Activated CD8-positive, alpha-beta memory T cell treated with anti-CD3 and anti-CD28 coated beads for 24 hours (primary cell): ENCODE measurements around the gene ITFG1.
"Not testable (repeated sequence)": the region's sequence is repeated elsewhere in the genome, so short reads cannot be mapped to it uniquely, and the experiment has no call there.

Source experiments
- DNase-seq: peaks from one replicate; pipeline ENCODE4 v3.0.0-alpha.2; 2020

Gene ITFG1

GRCh38 chr16:47408491-47408890 lies 52.4 kb downstream of the ITFG1 start:
- DNase-seq, result no peak

DNA sequence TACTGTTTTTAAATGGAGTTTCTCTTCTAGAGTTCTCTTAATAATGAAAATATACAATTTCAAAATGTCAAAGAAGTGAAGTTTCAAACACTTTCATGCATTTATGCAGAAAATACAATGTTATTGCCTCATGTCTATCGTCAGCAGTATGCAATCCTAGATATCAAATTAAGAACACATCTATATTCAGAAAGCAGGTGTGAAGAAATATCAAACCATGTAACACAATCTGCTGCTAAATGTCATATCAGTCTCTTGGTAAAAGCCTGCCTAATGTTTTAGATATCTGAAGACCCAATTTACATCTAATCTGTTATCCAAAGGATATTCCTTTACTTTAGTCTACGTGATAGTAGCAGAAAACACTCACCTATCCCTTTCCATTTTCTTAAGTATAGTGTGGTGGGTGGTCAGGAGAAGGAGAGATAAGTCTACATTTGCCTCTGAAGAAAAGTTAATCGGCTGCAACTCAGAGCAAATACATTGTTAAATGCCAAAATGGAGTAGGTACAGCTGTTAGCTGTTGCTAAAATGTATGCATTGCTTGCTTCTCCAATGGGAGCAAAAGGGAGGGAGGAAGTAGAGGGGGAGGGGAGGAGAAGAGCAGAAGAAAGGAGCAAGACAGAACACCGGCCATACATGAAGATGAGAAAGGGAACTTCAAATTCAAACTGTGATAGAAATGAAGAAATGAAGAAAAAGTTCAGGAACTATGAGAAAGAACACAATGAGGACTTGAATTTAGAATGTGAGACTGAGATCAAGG lies 64.9 kb downstream of the ITFG1 start:
- DNase-seq, result no peak

GRCh38 chr16:47392081-47392480 lies 68.8 kb downstream of the ITFG1 start:
- no peak for DNase-seq

DNA sequence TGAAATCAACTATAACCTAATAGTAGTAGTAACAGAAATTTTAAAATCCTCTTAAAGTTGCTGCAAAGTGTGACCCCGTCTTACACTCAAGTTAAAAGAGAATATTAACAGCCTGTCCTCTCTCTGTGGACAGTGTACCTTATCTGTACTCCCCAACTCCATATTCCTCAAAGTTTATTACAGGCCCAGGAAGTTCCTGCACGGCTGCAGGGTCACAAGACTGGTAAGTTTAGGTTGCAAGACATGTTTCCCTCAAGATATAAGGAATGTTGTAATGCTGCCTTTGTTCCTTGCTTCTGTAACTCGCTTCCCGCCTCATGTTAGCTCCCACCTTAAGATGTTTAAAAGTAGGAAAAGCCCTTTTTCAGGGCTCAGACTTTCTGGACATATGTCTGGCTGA lies 72.2 kb downstream of the ITFG1 start:
- no peak for DNase-seq

- no peak for DNase-seq
Observed at GRCh38 chr16:47387026-47387734, 73.7 kb downstream of the ITFG1 start.

DNA sequence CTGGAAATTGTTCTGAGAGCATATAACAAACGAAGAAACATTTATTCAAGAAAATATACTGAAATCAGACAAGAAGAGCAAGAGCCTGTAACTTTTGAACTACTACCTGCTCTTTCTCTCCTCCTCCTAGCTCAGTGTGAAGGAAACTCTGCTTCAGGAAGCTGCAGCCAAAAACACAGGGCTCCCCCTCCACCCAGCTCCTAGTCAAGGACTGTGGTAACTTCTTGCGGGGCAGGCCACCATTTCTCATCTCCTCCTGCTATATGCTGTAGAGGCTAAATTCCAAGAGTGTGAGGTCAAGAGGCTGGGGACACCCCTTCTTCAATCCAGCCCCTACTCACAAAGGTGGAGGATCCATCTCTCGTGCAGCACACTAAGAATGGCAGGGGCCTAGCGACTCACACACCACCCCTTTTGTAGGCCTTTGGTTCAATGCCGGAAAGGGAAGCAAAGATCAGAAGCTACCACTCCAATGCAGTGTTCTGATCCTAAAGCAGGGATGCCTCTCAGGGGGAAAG lies 74.6 kb downstream of the ITFG1 start:
- no peak for DNase-seq

GRCh38 chr16:47382362-47382761 lies 78.5 kb downstream of the ITFG1 start:
- DNase-seq, result no peak

DNA sequence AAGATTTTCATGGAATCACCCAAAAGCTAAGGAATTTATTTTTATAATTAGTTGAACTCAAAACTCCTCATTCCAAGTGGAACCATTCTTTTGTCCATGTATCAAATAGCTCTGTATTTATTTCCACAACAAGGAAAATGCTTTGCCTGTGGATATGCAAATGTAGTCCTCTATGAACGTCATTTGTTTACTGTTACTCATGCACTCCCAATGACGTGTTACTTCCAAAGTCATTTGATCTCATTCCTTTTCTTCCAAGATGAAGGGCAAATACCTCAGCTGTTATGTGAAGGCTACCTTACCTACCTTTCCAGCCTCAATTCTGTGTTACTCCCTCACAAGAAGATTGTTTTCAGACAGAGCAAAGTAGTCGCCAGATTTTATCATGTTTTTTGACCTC lies 83.7 kb downstream of the ITFG1 start:
- DNase-seq, result no peak

GRCh38 chr16:47375423-47375822 lies 85.4 kb downstream of the ITFG1 start:
- no peak for DNase-seq

DNA sequence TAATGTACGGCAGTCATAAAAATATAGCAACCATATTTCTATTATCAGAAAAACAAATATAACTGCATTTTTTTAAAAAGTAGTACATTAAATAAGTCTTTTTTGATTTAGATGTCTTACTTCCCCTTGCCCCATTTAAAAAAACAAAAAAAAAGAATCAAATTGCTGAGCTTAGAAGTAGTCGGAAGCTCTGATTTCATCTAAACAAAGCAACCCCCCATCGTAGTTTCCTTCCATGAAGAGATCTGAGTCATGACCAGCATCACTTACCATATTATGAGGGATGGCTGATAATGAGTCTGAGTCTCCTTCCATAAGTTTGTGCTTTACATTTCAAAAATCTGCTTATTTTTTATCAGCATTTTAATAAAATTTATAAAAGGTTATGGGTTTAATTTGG lies 86.2 kb downstream of the ITFG1 start:
- no peak for DNase-seq

DNA sequence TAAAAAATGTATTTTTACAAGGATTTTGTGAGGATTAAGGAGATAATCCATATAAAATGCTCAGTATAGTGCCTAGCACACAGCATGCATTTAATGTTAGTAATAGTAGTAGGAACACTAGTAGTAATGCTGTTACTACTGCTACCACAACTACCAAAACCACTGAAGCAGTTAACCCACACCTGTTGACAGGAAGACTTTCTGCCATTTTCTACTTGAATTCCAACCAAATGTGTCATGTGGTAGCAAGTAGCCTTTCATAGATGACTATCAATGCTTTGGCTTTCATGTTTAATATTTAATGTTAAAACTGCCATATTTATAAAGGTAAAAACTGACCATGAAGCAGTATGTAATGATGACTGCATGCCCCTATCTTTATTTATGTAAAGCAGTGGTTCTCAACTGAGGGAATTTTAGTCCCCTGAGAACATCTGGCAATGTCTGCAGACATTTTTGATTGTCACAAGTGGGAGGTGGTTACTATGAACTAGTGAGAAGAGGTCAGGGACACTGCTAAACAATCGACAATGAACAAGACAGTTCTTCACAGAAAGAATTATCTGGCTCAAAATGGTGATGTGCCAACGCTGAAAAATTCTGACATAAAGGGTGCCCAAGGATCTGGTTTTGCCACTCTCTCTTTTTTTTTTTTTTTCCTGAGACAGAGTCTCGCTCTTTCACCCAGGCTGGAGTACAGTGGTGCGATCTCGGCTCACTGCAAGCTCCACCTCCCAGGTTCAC lies 89.4 kb downstream of the ITFG1 start:
- DNase-seq, result no peak

- no peak for DNase-seq
Observed at GRCh38 chr16:47370536-47370935, 90.3 kb downstream of the ITFG1 start.

- no peak for DNase-seq
Observed at GRCh38 chr16:47366228-47366627, 94.6 kb downstream of the ITFG1 start.

DNA sequence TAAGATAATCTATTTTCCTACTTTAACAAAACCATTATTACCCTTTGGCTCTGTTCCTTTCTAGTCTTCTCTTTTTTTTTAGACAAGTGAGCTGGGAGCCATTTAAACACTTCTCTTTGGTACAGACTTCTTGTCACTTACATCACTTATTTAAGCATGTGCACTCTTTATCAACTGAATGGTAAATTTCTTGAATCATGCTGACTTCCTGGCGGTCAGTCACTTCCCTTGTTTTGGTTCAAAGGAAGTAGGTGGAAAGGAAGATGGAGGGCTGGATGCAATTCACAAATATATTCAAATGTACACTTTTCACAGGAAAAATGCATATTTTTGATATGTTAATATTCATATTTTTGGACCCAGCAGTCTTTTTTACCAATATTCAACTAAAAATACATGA lies 97.1 kb downstream of the ITFG1 start:
- no peak for DNase-seq

GRCh38 chr16:47359478-47359877 lies 101.4 kb downstream of the ITFG1 start:
- no peak for DNase-seq

DNA sequence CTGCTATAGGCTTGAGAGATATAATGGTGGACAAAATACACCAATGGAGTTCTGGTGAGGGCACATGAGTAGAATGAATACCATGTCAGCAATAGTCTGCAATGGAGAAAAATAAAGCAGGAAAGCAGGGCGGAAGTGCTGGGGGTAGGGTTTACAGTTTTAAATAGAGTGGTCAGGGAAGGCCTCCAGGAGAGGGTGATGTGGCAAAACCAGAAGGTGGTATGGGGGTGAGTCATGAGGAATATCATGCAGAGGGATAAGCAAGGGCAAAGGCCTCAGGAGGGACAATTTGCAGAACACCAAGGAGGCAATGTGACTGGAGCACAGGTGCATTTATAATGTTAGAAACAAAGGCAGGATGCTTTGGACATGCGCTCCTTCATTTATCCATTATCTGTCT lies 102.0 kb downstream of the ITFG1 start:
- DNase-seq, result no peak

GRCh38 chr16:47349029-47349428 lies 111.8 kb downstream of the ITFG1 start:
- DNase-seq, result not testable (repeated sequence)

GRCh38 chr16:47347021-47347696 lies 113.7 kb downstream of the ITFG1 start:
- not testable (repeated sequence) for DNase-seq

GRCh38 chr16:47342055-47342454 lies 118.8 kb downstream of the ITFG1 start:
- DNase-seq, result no peak

- not testable (repeated sequence) for DNase-seq
Observed at GRCh38 chr16:47330562-47330961, 130.3 kb downstream of the ITFG1 start.

GRCh38 chr16:47324309-47324708 lies 136.6 kb downstream of the ITFG1 start:
- DNase-seq, result not testable (repeated sequence)

- DNase-seq, result no peak
Observed at GRCh38 chr16:47323241-47323640, 137.6 kb downstream of the ITFG1 start.
